Measurements from ENCODE around the gene MAML2. TPM values are rescaled to one million over a fixed set of nuclear protein-coding genes. Genes with fewer than 3 reads are reported as not detected.
A peak's percentile ranks its signal among the peaks of the same experiment; 100 is the strongest.

Gene MAML2
- total and polyA plus RNA-seq, 9 of the 15 experiments (the other 6 are each of a cell fraction or from before 2014, with no cell fraction given): 0.79 to 6.8 (median 4.8) TPM

- TF ChIP-seq CCAR2 (IDR thresholded peaks at IDR 0.05; ENCODE audit: low read depth, low read length) (no peak), EP300 (IDR thresholded peaks at IDR 0.05; ENCODE audit: low read length) (peak; percentile 43; the same call in 1 of the 2 replicates), ILF3 (IDR thresholded peaks at IDR 0.05; ENCODE audit: borderline replicate concordance) (no peak), NR1H2 (CRISPR knock-in tag; IDR thresholded peaks at IDR 0.05) (no peak), THRA (IDR thresholded peaks at IDR 0.05) (no peak), LARP7 (IDR thresholded peaks at IDR 0.05) (no peak), MAFG (tag; conservative IDR thresholded peaks at IDR 0.05) (no peak), FOXO4 (CRISPR knock-in tag; IDR thresholded peaks at IDR 0.05) (no peak), ARID1B (IDR thresholded peaks at IDR 0.05) (peak; percentile 74)
These were observed 239.9 kb downstream of the MAML2 start (continued) for GRCh38 chr11:96103102-96103501.

- H3K4me3 ChIP-seq: no peak overlapping the region
- DNase-seq (ENCODE audit: extremely low read depth in 1 of 4, low spot score in 3 of 4) (peak in 1 of 4 experiments; percentile 16), ATAC-seq (no peak), FAIRE-seq (no peak)
- H3K27me3 ChIP-seq (ENCODE audit: control insufficient read depth in 2 of 2, insufficient read depth in 2 of 2, low read length in 2 of 2): no peaks in the 10 kb centered on the region
- no TSS peak for BruUV-seq (replicated peaks)
- peaks cover 9 to 38% of the 10 kb centered on the region in 2 experiments; a peak in 4 of 5 replicates for H3K4me1 ChIP-seq (replicated peaks in 1 of 2; ENCODE audit: control insufficient read depth in 2 of 2, insufficient read depth in 2 of 2, low read length in 2 of 2)
- no peaks in the 10 kb centered on the region for H4K20me1 ChIP-seq (replicated peaks; ENCODE audit: control insufficient read depth, insufficient read depth, low read length)
- H3K27ac ChIP-seq (ENCODE audit: extremely low read depth, low read depth, low read length): peak overlapping the region; percentile 27; the same call in 2 of the 3 replicates
- in situ Hi-C loops (cut with MboI) (no loop called here), intact Hi-C loops (cut with micrococcal nuclease) (no loop called here)
- CTCF ChIA-PET (ENCODE audit: low intra/inter-chr PET ratio): no interaction called here
- no peaks in the 10 kb centered on the region for H3K36me3 ChIP-seq (ENCODE audit: control insufficient read depth, insufficient read depth, low read length)
- H3K9ac ChIP-seq (ENCODE audit: insufficient read depth in 1 of 2, low read depth in 2 of 2, low read length in 2 of 2): no peak overlapping the region
- POLR2A ChIA-PET: no interaction called here
- H3K79me2 ChIP-seq (ENCODE audit: control insufficient read depth, insufficient read depth, low read length): no peaks in the 10 kb centered on the region
- WGBS (ENCODE audit: insufficient coverage, low coverage, missing lambda C conversion rate): 20% methylated on average over 2 of the region's 2 CpGs
- H3K9me3 ChIP-seq (replicated peaks; ENCODE audit: control insufficient read depth, insufficient read depth, low read depth, low read length): no peaks in the 10 kb centered on the region
- peak overlapping the region; percentile 54; the same call in 1 of the 2 replicates for H3K4me2 ChIP-seq (ENCODE audit: insufficient read depth, low read length)
- H3K9me1 ChIP-seq (ENCODE audit: control insufficient read depth, insufficient read depth, low read length): no peaks in the 10 kb centered on the region
- peak overlapping the region; percentile 57 for H2AFZ ChIP-seq (ENCODE audit: low read depth, low read length)
- TF ChIP-seq RAD51 (IDR thresholded peaks at IDR 0.05; ENCODE audit: borderline replicate concordance, low read depth): no peak
- peak; percentile 48; the same call in 1 of the 2 replicates for TF ChIP-seq C11orf30 (IDR thresholded peaks at IDR 0.05; ENCODE audit: low read depth)
- peak; percentile 66 for TF ChIP-seq ZNF316 (IDR thresholded peaks at IDR 0.05)
- TF ChIP-seq JUND (IDR thresholded peaks at IDR 0.05; ENCODE audit: borderline replicate concordance, low read depth, low read length): 0 out of 2 replicates have a peak, but pooled peaks have one; percentile 5
- no peak for TF ChIP-seq JUND (tag; IDR thresholded peaks at IDR 0.05; ENCODE audit: borderline replicate concordance, low read depth, low read length)
- peak; percentile 44; the same call in 1 of the 2 replicates for TF ChIP-seq ATF3 (IDR thresholded peaks at IDR 0.05)
- TF ChIP-seq ATF3 (CRISPR knock-in tag; conservative IDR thresholded peaks at IDR 0.05): no peak
- TF ChIP-seq SIN3A (IDR thresholded peaks at IDR 0.05; ENCODE audit: borderline replicate concordance in 2 of 2, control insufficient read depth in 1 of 2, low read depth in 2 of 2, low read length in 2 of 2): no peak
- 0 out of 4 replicates have a peak, but pooled peaks of 1 of the 2 experiments have one; percentile 4 for TF ChIP-seq MNT (conservative IDR thresholded peaks at IDR 0.05)
These were observed 240.3 kb downstream of the MAML2 start for GRCh38 chr11:96102664-96103078.

Measured in K562 (cell line).